Skeletal muscle tissue (tissue), 4 donors: ENCODE measurements around the gene DPEP2. TPM values are rescaled to one million over a fixed set of nuclear protein-coding genes. Genes with fewer than 3 reads are reported as not detected.

Experiments
- H3K27ac ChIP-seq: one replicate; pipeline ENCODE4 v1.7.0; 2013; ENCODE audit warnings: mild to moderate bottlenecking, low read depth, low read length, inconsistent platforms
- H3K27me3 ChIP-seq, 3 donors: one replicate each; pipeline ENCODE4 v1.7.0; 2013; ENCODE audit warnings: low read length in 3 of 3; ENCODE audit not compliant: control insufficient read depth in 3 of 3, insufficient read depth in 3 of 3
- H3K36me3 ChIP-seq, 3 donors: one replicate each; pipeline ENCODE4 v1.7.0; 2013; ENCODE audit warnings: low read length in 3 of 3; ENCODE audit not compliant: control insufficient read depth in 3 of 3, insufficient read depth in 3 of 3
- H3K4me1 ChIP-seq, 3 donors: one replicate each; pipeline ENCODE4 v1.7.0; 2013; ENCODE audit warnings: low read length in 3 of 3, mild to moderate bottlenecking in 3 of 3; ENCODE audit not compliant: control insufficient read depth in 3 of 3, insufficient read depth in 3 of 3
- H3K4me3 ChIP-seq, 3 donors: one replicate each; pipeline ENCODE4 v1.7.0; 2013; ENCODE audit warnings: low read length in 3 of 3
- H3K9ac ChIP-seq, 3 donors: one replicate each; pipeline ENCODE4 v1.7.0; 2013; ENCODE audit warnings: low read length in 3 of 3, mild to moderate bottlenecking in 3 of 3, moderate library complexity in 2 of 3, low read depth in 1 of 3
- H3K9me3 ChIP-seq, 3 donors: one replicate each; pipeline ENCODE4 v1.7.0; 2013; ENCODE audit warnings: low read length in 3 of 3; ENCODE audit not compliant: control insufficient read depth in 3 of 3
- total RNA-seq: library from RNA; depleted of rRNA; stranded (reverse); fragments of >200 nt; gene quantifications from one replicate; pipeline ENCODE4 v1.2.3, GENCODE V29; 2014
- donor health status: Osteomylitis.

Gene DPEP2
- total RNA-seq, 1 donor from 2014 or later = 1.0 TPM

DNA sequence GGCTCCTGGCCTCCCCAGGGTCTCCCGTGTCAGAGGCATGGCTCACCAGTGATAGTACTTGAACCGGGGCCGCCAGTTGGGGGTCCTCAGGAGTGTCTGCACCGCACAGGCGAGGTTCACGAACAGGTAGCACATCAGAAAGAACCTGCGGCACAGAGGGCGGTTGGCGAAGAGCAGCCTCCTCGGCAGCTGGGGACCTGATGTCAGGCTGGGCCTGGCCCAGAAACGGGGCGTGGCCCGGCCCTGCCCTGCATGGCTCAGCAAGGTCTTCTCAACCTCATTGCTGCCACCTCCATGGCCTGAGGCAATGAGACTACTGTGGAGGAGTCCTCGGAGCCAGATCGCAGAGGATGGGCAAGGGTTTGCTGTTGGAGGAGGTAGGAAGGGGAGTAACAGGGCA is 51.3 kb downstream of the DPEP2 start:
- no peak overlapping the region for H3K27ac ChIP-seq
- peaks cover 29 to 44% (median 44%) of the 10 kb centered on the region in 3 donors for H3K4me1 ChIP-seq

DNA sequence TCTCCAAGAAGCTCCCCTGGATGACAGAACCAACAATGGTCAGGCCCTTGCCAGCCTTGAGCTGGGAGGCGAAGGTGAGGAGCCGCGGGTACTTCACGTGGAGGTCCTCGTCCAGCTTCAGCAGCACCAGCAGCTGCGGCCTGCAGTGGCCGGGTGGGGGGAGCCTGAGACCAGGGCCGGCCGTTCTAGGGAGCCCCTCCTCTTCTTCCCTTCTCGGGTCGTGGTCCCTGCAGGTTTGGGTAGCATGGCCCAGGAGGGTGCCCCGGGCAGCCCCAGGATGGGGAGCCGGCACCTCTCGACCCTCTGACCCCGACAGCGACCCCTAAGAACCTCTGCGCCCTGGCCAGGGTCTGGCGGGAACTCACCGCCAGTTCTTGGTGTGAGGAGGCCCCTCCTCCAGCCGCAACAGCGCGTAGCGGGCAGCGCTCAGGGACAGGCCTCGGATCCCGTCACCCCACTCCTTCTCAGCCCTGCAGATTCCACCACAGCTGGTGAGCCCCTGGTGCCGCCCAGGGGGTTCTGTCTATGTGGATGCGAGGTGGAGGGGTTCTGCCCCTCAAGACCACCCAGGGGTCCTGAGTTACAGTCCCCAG is 52.2 kb downstream of the DPEP2 start:
- Histone ChIP-seq H3K36me3 (peaks cover 78 to 94% (median 80%) of the 10 kb centered on the region in 3 donors), H3K4me1 (peaks cover 34 to 48% (median 43%) of the 10 kb centered on the region in 3 donors), H3K9me3 (no peaks in the 10 kb centered on the region), H3K4me3 (no peak overlapping the region), H3K27ac (no peak overlapping the region), H3K27me3 (no peaks in the 10 kb centered on the region), H3K9ac (no peak overlapping the region)

More for the DNA sequence above, 51.3 kb downstream of the DPEP2 start:
- Histone ChIP-seq H3K36me3 (peaks cover 75 to 88% (median 76%) of the 10 kb centered on the region in 3 donors), H3K9ac (no peak overlapping the region), H3K27me3 (no peaks in the 10 kb centered on the region), H3K4me3 (no peak overlapping the region), H3K9me3 (no peaks in the 10 kb centered on the region)

- peaks cover 25 to 39% (median 36%) of the 10 kb centered on the region in 3 donors for H3K4me1 ChIP-seq
Observed at GRCh38 chr16:67946128-67946569, 53.1 kb downstream of the DPEP2 start.

DNA sequence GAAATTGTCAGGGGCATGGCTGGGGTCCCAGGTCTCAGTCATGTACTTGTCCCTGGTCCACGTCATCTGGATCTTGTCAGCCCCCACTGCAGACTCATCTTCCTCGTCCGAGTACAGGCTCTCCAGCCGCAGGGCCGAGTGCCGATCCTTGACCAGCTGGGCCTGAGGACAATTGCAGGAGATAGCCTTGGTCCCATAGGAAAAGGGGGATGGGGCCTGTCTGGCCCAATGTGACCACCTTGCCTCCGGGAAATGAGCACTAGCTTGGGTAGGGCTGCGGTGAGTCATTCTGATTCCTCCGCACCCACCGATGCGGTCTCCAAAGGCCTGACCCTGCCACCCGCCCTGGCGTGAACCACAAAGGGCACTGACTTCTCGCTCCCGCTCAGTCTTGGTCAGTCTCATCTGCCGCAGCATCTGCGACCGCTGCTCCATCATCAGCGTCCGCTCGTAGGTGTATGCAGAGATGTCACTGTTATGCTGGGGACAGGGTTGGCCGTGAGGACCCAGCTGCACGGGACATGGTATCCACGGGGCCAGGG is 53.8 kb downstream of the DPEP2 start:
- Histone ChIP-seq H3K9me3 (no peaks in the 10 kb centered on the region), H3K4me1 (peaks cover 25 to 36% (median 34%) of the 10 kb centered on the region in 3 donors), H3K27ac (peak overlapping the region; percentile 40), H3K4me3 (no peak overlapping the region), H3K36me3 (peaks cover 64 to 86% (median 66%) of the 10 kb centered on the region in 3 donors), H3K9ac (peak overlapping the region in 1 of 3 donors; percentile 16), H3K27me3 (no peaks in the 10 kb centered on the region)

More at GRCh38 chr16:67946128-67946569, 53.1 kb downstream of the DPEP2 start:
- Histone ChIP-seq H3K27ac (no peak overlapping the region), H3K27me3 (no peaks in the 10 kb centered on the region), H3K9me3 (no peaks in the 10 kb centered on the region), H3K4me3 (no peak overlapping the region), H3K36me3 (peaks cover 71 to 92% (median 72%) of the 10 kb centered on the region in 3 donors), H3K9ac (peak overlapping the region in 1 of 3 donors; percentile 16)

DNA sequence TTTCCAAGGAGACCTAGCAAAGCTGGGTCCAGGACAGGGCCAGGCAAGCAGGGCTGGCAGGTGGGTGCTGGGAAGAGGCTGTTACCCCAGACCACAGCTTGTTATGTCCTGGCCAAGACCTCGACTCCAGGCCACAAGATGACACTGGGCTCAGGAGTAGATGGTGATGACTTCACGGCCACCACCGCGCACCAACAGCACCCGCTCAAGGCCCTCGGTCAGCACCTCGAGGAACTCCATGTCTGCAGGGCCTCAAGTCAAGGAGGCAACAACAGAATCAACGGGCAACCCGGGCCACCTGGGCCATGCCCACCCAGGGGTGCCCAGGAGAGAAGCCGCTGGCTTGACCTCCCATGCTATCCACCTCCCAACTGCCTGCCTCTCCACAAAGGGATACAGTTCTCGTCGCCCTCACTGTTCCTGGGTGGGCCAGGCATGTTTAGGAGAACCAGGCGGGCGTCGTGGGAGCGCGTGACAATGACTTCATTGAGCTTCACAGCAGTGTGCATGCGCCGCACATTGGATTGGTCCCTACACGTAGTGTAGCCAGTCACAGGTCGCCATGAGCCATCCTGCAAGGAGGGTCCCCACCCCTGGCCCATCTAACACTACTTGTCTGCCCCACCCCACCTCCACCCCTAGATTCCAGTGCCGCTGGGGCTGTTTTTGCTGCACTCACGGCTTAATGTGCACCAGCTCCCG is 54.4 kb downstream of the DPEP2 start:
- H3K4me3 ChIP-seq = no peak overlapping the region
- peaks cover 64 to 86% (median 66%) of the 10 kb centered on the region in 3 donors for H3K36me3 ChIP-seq
- no peaks in the 10 kb centered on the region for H3K9me3 ChIP-seq
- H3K9ac ChIP-seq = peak overlapping the region in 1 of 3 donors; percentile 54
- H3K4me1 ChIP-seq = peaks cover 29 to 42% (median 40%) of the 10 kb centered on the region in 3 donors
- no peaks in the 10 kb centered on the region for H3K27me3 ChIP-seq
- H3K27ac ChIP-seq = peak overlapping the region; percentile 56

DNA sequence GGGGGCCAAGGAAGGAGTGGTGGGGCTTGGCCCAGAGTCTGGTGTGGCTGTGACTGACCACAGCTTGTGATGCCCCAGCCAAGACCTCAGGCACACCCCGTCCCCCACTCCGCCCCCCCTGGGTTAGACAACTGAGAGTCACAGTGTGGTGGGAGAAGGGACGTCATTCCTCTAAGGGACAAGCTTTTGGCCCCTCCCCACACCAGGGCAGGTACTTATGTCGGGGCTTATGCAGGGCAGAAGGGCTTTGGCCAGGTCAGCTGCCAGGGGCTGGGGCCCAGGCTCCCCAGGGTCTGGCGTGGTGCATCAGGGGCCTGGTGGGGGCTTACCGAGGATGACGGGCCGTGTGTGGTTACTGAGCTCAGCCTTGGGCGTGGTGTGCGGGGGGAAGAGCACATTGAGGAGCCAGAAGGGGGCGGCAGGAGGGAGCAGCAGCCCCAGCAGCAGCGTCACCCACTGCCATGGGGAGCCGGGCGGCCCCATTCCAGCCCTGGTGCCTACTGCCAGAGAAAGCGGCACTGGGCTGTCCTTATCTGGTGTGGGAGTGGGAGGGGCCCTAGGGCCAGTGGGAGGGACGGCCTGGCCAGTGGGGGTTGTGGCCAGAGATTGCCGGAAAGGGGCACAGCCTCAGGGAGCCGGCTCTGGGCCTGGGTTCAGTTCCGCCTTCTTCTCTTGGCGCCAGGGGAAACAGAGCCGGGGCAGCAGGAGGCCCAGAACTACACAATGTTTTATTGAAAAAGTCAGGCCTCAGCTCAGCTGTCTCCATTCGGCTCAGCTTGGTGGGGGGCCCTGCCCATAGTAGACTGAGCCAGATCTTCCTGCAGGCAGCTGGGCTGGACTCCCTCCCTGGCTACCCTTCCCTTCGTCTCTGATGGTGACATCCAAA is 55.4 kb downstream of the DPEP2 start, which contains the start of gene LCAT:
Gene LCAT (minus strand): TSS at position 502 of the 886 bp plus-strand sequence. CDS start 19 bp downstream, at position 483.
- Histone ChIP-seq H3K9ac (peak within 1 kb of the TSS in 2 of 3 donors; percentile 20 to 62), H3K36me3 (peaks cover 56 to 83% (median 64%) of the 10 kb centered on the region in 3 donors), H3K4me1 (peaks cover 29 to 46% (median 44%) of the 10 kb centered on the region in 3 donors), H3K9me3 (no peaks in the 10 kb centered on the region), H3K27me3 (no peaks in the 10 kb centered on the region), H3K27ac (peak within 1 kb of the TSS; percentile 62), H3K4me3 (no peak within 1 kb of the TSS)

DNA sequence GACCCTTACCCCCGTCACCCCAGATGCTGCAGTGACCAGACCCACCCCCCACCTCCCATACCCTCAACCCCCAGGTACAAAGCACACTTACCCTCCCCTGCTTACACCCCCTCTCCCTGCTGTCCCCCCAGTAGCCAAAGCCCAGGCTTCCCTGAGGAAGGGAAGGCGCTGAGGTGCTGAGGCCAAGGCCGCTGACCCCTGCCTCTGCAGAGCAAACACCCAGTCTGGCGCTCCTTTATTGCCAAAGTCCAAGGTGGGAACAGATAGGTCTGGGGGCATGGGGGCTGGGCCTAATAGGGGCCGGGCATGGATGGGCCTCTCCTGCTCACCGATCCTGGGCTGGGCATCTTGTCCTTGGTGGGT is 56.0 kb downstream of the DPEP2 start:
- H3K4me1 ChIP-seq = peaks cover 29 to 46% (median 42%) of the 10 kb centered on the region in 3 donors
- peaks cover 50 to 76% (median 58%) of the 10 kb centered on the region in 3 donors for H3K36me3 ChIP-seq
- H3K4me3 ChIP-seq = no peak overlapping the region
- peak overlapping the region; percentile 62 for H3K27ac ChIP-seq
- H3K9ac ChIP-seq = no peak overlapping the region
- no peaks in the 10 kb centered on the region for H3K27me3 ChIP-seq
- no peaks in the 10 kb centered on the region for H3K9me3 ChIP-seq

- Histone ChIP-seq H3K4me3 (no peak overlapping the region), H3K27me3 (no peaks in the 10 kb centered on the region), H3K36me3 (peaks cover 45 to 71% (median 52%) of the 10 kb centered on the region in 3 donors), H3K27ac (peak overlapping the region; percentile 62), H3K9me3 (no peaks in the 10 kb centered on the region), H3K9ac (peak overlapping the region in 1 of 3 donors; percentile 8), H3K4me1 (peaks cover 29 to 46% (median 42%) of the 10 kb centered on the region in 3 donors)
Observed at GRCh38 chr16:67942510-67943255, 56.6 kb downstream of the DPEP2 start.

DNA sequence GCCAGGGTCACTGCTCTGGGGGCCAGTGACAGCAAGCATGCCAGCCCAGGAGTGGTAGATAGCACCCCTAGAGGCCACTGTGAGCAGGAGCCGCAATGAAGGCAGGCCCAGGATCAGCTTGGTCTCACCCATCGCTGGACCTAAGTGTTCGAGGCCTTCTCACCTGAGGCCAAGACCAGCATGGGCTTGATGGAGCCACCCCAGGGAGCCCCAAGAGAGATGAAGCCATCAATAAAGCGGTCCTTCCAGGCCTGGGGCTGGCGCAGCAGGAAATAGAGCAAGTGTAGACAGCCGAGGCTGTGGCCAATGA is 57.1 kb downstream of the DPEP2 start:
- Histone ChIP-seq H3K4me3 (no peak overlapping the region), H3K9ac (no peak overlapping the region), H3K27ac (no peak overlapping the region), H3K4me1 (peaks cover 32 to 50% (median 45%) of the 10 kb centered on the region in 3 donors), H3K27me3 (no peaks in the 10 kb centered on the region), H3K9me3 (no peaks in the 10 kb centered on the region), H3K36me3 (peaks cover 40 to 66% (median 47%) of the 10 kb centered on the region in 3 donors)
